Measurements from ENCODE around the gene GALNT3.

Gene GALNT3

DNA sequence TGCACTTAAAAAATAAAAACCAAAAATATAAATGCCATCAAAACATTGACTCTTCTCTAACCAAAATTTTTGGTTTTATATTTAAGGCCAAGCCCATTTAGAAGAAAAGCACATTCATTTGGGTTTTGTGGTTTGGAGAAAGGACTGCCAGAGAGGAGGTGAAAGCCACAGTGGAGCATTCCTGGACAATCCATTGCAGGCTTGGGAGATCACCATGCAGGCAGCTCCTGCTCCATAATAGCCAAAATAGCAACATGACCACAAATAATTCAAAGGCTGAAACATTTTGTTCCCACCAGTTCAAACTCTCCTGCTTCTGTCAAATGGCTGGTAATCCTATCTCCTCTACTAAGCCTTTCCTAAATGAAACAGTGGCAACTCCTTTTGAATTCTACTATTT lies 73.5 kb downstream of the GALNT3 start:
- Mint-ChIP-seq H3K27me3 (peaks cover 5% of the 10 kb centered on the region), H3K4me1 (ENCODE audit: low read depth) (peaks cover 4% of the 10 kb centered on the region), H3K27ac (no peak overlapping the region), H3K36me3 (no peaks in the 10 kb centered on the region), H3K4me3 (no peak overlapping the region), H3K9me3 (ENCODE audit: low read depth) (no peaks in the 10 kb centered on the region)

DNA sequence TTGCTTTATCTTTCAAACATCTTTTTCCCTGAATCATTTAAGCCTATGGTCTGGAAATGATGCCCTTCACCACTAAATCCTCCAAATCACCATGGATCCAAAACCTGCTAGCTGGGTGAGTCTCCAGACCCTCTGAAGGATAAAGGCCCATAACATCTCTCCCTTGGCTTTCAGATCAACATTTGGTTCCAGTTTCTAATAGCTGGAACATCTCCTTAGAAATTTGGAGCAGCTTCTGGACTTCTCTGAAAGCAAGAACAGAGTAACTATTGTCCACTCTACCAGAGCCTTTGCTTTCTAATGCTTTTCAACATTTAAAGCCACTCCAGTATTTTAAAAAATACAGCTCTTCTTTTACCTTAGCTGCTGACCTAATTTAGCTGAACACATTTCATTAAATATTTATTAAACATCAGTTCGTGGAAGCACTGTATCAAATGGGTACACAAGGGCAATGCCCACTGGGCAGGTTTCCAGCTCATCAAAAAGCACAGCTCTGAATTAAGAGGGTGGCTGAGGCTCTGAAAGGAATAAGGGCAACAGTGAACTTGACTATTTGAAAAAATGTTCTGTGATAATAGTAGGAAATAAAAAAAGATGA lies 75.3 kb downstream of the GALNT3 start:
- H3K36me3 Mint-ChIP-seq: no peaks in the 10 kb centered on the region
- H3K27ac Mint-ChIP-seq: no peak overlapping the region
- no peaks in the 10 kb centered on the region for H3K4me1 Mint-ChIP-seq (ENCODE audit: low read depth)
- peaks cover 4% of the 10 kb centered on the region for H3K27me3 Mint-ChIP-seq
- H3K4me3 Mint-ChIP-seq: no peak overlapping the region
- no peaks in the 10 kb centered on the region for H3K9me3 Mint-ChIP-seq (ENCODE audit: low read depth)

- Mint-ChIP-seq H3K9me3 (ENCODE audit: low read depth) (no peaks in the 10 kb centered on the region), H3K36me3 (no peaks in the 10 kb centered on the region), H3K4me3 (no peak overlapping the region), H3K27me3 (peaks cover 3% of the 10 kb centered on the region), H3K4me1 (ENCODE audit: low read depth) (no peaks in the 10 kb centered on the region), H3K27ac (no peak overlapping the region)
Observed at GRCh38 chr2:165716091-165716490, 78.0 kb downstream of the GALNT3 start.

- Mint-ChIP-seq H3K36me3 (no peaks in the 10 kb centered on the region), H3K27ac (no peak overlapping the region), H3K4me3 (no peak overlapping the region), H3K4me1 (ENCODE audit: low read depth) (no peaks in the 10 kb centered on the region), H3K27me3 (no peaks in the 10 kb centered on the region), H3K9me3 (ENCODE audit: low read depth) (no peaks in the 10 kb centered on the region)
Observed at GRCh38 chr2:165706960-165707487, 87.0 kb downstream of the GALNT3 start.

- H3K4me1 Mint-ChIP-seq (ENCODE audit: low read depth): no peaks in the 10 kb centered on the region
- H3K27ac Mint-ChIP-seq: no peak overlapping the region
- H3K9me3 Mint-ChIP-seq (ENCODE audit: low read depth): no peaks in the 10 kb centered on the region
- H3K36me3 Mint-ChIP-seq: no peaks in the 10 kb centered on the region
- no peak overlapping the region for H3K4me3 Mint-ChIP-seq
- peaks cover 6% of the 10 kb centered on the region for H3K27me3 Mint-ChIP-seq
Observed at GRCh38 chr2:165701147-165701546, 92.9 kb downstream of the GALNT3 start.

DNA sequence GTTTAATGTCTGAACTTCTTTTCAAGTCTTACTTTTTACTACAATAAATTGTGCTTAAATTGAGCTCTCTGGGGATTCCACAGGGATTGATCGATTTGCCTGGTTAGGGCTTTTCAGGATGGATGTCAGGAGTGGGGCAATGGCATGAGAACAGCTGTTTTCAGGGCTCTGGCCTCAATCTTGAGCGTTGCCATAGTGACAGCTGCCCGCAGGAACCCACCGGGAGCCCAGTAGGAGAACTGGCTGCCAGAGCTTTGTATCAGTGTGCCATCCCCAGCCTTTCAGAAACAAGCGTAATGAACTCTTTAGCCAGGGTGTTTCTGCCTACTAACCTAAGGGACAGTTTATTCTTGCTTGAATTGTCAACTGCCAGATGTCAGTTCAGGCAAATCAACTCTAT lies 93.5 kb downstream of the GALNT3 start:
- H3K27ac Mint-ChIP-seq: no peak overlapping the region
- H3K9me3 Mint-ChIP-seq (ENCODE audit: low read depth): no peaks in the 10 kb centered on the region
- no peaks in the 10 kb centered on the region for H3K4me1 Mint-ChIP-seq (ENCODE audit: low read depth)
- H3K27me3 Mint-ChIP-seq: peaks cover 8% of the 10 kb centered on the region
- no peaks in the 10 kb centered on the region for H3K36me3 Mint-ChIP-seq
- no peak overlapping the region for H3K4me3 Mint-ChIP-seq

DNA sequence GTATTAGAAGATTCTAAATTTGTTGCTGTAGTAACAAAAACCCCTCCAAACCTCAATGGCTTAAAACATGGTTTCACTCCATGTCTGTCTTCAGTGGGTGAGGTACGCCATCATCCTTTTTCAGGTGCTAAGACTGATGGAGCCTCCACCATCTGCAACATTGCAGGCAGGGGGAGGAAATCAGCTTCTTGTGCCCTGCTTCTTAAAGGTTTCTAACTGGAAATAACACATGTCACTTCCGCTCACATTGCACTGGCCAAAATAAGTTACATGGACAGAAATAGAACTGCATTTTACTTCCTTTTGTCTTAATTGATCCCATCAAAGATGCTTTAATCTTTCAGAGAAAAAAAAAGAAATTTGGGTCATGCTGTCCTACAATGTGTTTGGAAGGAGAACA lies 94.1 kb downstream of the GALNT3 start:
- Mint-ChIP-seq H3K4me3 (no peak overlapping the region), H3K27ac (no peak overlapping the region), H3K9me3 (ENCODE audit: low read depth) (no peaks in the 10 kb centered on the region), H3K27me3 (peaks cover 8% of the 10 kb centered on the region), H3K4me1 (ENCODE audit: low read depth) (no peaks in the 10 kb centered on the region), H3K36me3 (no peaks in the 10 kb centered on the region)

- H3K9me3 Mint-ChIP-seq (ENCODE audit: low read depth): no peaks in the 10 kb centered on the region
- H3K36me3 Mint-ChIP-seq: no peaks in the 10 kb centered on the region
- H3K4me3 Mint-ChIP-seq: no peak overlapping the region
- H3K27me3 Mint-ChIP-seq: peaks cover 10% of the 10 kb centered on the region
- no peaks in the 10 kb centered on the region for H3K4me1 Mint-ChIP-seq (ENCODE audit: low read depth)
- no peak overlapping the region for H3K27ac Mint-ChIP-seq
Observed at GRCh38 chr2:165698444-165698884, 95.6 kb downstream of the GALNT3 start.

GRCh38 chr2:165697748-165698443 lies 96.2 kb downstream of the GALNT3 start:
- Mint-ChIP-seq H3K4me3 (no peak overlapping the region), H3K4me1 (ENCODE audit: low read depth) (no peaks in the 10 kb centered on the region), H3K36me3 (no peaks in the 10 kb centered on the region), H3K27ac (no peak overlapping the region), H3K27me3 (peaks cover 10% of the 10 kb centered on the region), H3K9me3 (ENCODE audit: low read depth) (no peaks in the 10 kb centered on the region)
